OCI-M2 (cell line): ENCODE results near the gene CYP2F1.

Experiments
- DNase-seq: peaks from one replicate; lab custom pipeline; 2025; ENCODE audit not compliant: unreplicated experiment; lab: John Stamatoyannopoulos, UW

Gene CYP2F1

GRCh38 chr19:41175801-41176777, 61.9 kb downstream of the CYP2F1 start:
- DNase-seq: no peak
